ENCODE results near the gene MGAT5.

Gene MGAT5

GRCh38 chr2:134490559-134490958, 236.7 kb downstream of the MGAT5 start:
- TF ChIP-seq CTCF (IDR thresholded peaks at IDR 0.05; ENCODE audit: low read depth, low read length): no peak
- no peak overlapping the region for H3K4me3 ChIP-seq (ENCODE audit: low read depth, low read length)

GRCh38 chr2:134491022-134491421, 237.2 kb downstream of the MGAT5 start:
- no peak overlapping the region for H3K4me3 ChIP-seq (ENCODE audit: low read depth, low read length)
- TF ChIP-seq CTCF (IDR thresholded peaks at IDR 0.05; ENCODE audit: low read depth, low read length): no peak

GRCh38 chr2:134491771-134492441, 238.0 kb downstream of the MGAT5 start:
- no peak for TF ChIP-seq CTCF (IDR thresholded peaks at IDR 0.05; ENCODE audit: low read depth, low read length)
- H3K4me3 ChIP-seq (ENCODE audit: low read depth, low read length): no peak overlapping the region

GRCh38 chr2:134493797-134494196, 239.9 kb downstream of the MGAT5 start:
- TF ChIP-seq CTCF (IDR thresholded peaks at IDR 0.05; ENCODE audit: low read depth, low read length): no peak

GRCh38 chr2:134498654-134499053, 244.8 kb downstream of the MGAT5 start:
- no peak overlapping the region for H3K4me3 ChIP-seq (ENCODE audit: low read depth, low read length)
- no peak for TF ChIP-seq CTCF (IDR thresholded peaks at IDR 0.05; ENCODE audit: low read depth, low read length)

More at GRCh38 chr2:134493797-134494196, 239.9 kb downstream of the MGAT5 start:
- H3K4me3 ChIP-seq (ENCODE audit: low read depth, low read length): no peak overlapping the region

- no peak overlapping the region for H3K4me3 ChIP-seq (ENCODE audit: low read depth, low read length)
- no peak for TF ChIP-seq CTCF (IDR thresholded peaks at IDR 0.05; ENCODE audit: low read depth, low read length)
These were observed 245.5 kb downstream of the MGAT5 start for GRCh38 chr2:134499307-134499926.

GRCh38 chr2:134500211-134500935, 246.5 kb downstream of the MGAT5 start:
- TF ChIP-seq CTCF (IDR thresholded peaks at IDR 0.05; ENCODE audit: low read depth, low read length): no peak
- no peak overlapping the region for H3K4me3 ChIP-seq (ENCODE audit: low read depth, low read length)
